Measurements from ENCODE around the gene STOX1. TPM values are rescaled to one million over a fixed set of nuclear protein-coding genes. Genes with fewer than 3 reads are reported as not detected.
A peak's percentile ranks its signal among the peaks of the same experiment; 100 is the strongest.

STOX1 gene
- total and polyA plus RNA-seq, 2 donors (not counting 1 experiment from before 2014, with no cell fraction given), result under 0.01 to 0.05 TPM

DNA sequence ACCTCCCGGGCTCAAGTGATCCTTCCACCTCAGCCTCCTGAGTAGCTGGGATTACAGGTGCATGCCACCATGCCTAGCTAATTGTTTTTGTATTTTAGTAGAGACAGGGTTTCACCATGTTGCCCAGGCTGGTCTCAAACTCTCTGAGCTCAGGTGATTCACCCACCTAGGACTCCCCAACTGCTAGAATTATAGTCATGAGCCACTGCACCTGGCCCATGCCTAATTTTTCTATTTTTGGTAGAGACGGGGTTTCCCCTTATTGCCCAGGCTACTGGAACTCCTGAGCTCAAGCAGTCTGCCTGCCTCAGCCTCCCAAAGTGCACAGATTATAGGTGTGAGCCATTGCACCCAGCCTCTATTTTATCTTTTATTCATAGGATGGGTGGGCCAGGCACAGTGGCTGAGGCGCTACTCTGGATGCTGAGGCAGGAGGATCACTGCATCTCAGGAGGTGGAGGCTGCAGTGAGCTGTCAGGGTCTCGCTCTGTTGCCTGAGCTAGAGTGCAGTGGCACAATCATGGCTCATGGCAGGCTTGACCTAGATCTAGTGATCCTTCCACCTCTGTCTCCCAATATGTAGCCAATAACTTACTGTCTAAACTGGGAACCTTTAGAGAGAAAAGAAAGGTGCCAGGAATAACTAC, 31.3 kb upstream of the STOX1 start:
- Histone ChIP-seq H3K4me3 (replicated peaks in 1 of 4; ENCODE audit: control extremely low read depth in 1 of 4, insufficient read depth in 1 of 4, low read depth in 3 of 4, low read length in 4 of 4) (no peak overlapping the region), H3K9me3 (ENCODE audit: control insufficient read depth, insufficient read depth, low read depth, low read length) (no peaks in the 10 kb centered on the region), H3K79me2 (ENCODE audit: control insufficient read depth, insufficient read depth, low read length) (no peaks in the 10 kb centered on the region), H2AFZ (ENCODE audit: low read length) (no peak overlapping the region), H4K20me1 (ENCODE audit: control insufficient read depth, extremely low read depth, insufficient read depth, low read length) (no peaks in the 10 kb centered on the region), H3K9ac (ENCODE audit: insufficient read depth, low read length) (no peak overlapping the region), H3K4me1 (ENCODE audit: control insufficient read depth, extremely low read depth, insufficient read depth, low read length) (no peaks in the 10 kb centered on the region), H3K27ac (ENCODE audit: insufficient read depth, low read length) (no peak overlapping the region), H3K36me3 (ENCODE audit: control insufficient read depth, insufficient read depth, low read length) (peaks cover 2% of the 10 kb centered on the region), H3K4me2 (ENCODE audit: extremely low read depth, insufficient read depth, low read length) (no peak overlapping the region), H3K27me3 (ENCODE audit: control insufficient read depth, insufficient read depth, low read length) (no peaks in the 10 kb centered on the region)
- DNase-seq (ENCODE audit: low read depth in 2 of 2), result no peak
- TF ChIP-seq, protein P1, sequence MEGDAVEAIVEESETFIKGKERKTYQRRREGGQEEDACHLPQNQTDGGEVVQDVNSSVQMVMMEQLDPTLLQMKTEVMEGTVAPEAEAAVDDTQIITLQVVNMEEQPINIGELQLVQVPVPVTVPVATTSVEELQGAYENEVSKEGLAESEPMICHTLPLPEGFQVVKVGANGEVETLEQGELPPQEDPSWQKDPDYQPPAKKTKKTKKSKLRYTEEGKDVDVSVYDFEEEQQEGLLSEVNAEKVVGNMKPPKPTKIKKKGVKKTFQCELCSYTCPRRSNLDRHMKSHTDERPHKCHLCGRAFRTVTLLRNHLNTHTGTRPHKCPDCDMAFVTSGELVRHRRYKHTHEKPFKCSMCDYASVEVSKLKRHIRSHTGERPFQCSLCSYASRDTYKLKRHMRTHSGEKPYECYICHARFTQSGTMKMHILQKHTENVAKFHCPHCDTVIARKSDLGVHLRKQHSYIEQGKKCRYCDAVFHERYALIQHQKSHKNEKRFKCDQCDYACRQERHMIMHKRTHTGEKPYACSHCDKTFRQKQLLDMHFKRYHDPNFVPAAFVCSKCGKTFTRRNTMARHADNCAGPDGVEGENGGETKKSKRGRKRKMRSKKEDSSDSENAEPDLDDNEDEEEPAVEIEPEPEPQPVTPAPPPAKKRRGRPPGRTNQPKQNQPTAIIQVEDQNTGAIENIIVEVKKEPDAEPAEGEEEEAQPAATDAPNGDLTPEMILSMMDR (conservative IDR thresholded peaks at IDR 0.05 in 1 of 2, IDR thresholded peaks at IDR 0.05 in 1 of 2; ENCODE audit: low read depth in 1 of 2, low read length in 2 of 2), result no peak
- TF ChIP-seq EZH2 (IDR thresholded peaks at IDR 0.05; ENCODE audit: low read length, missing control alignments), result no peak

DNA sequence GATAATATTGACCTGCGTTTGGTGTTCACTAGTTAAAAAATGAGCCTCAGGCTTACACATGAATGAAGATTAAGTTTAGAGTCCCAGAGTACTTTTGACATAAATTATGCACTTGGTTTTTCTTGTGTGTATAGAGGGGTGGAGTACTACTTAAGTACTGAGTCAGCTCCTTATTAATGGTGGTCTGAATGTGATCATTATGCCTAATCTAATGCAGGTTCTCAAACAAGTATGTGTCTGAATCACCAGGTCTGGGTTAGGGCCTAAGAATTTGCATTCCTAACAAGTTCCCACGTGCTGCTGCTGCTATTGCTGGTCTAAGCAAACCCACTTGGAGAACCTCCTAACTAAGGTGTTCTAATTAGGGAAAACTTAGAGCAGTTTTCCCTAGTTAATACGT, 30.7 kb upstream of the STOX1 start:
- DNase-seq (ENCODE audit: low read depth in 2 of 2), result peak in 1 of 2 donors; percentile 87
- no peak for TF ChIP-seq EZH2 (IDR thresholded peaks at IDR 0.05; ENCODE audit: low read length, missing control alignments)
- TF ChIP-seq, protein P1 (conservative IDR thresholded peaks at IDR 0.05 in 1 of 2, IDR thresholded peaks at IDR 0.05 in 1 of 2; ENCODE audit: low read depth in 1 of 2, low read length in 2 of 2), result no peak

DNA sequence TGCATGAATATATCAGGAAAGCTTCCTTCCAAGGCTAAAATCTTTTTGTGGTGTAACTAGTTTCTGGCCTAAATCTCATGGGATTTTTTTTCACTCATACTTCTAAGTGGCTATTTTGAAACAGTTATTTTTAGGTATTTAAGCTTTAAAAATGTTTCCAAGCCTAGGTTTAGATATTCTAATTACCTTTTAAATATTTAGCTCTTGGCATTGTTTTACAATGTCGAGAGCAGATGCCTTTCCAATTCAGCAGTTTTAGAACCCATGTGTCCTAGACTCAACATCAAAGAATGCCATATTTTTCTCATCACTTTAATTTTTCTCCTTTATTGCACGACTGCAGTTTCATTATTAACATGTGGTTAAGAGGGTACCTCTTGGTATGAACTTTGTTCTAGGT, 27.1 kb upstream of the STOX1 start:
- Histone ChIP-seq H3K4me1 (ENCODE audit: control insufficient read depth, extremely low read depth, insufficient read depth, low read length) (no peaks in the 10 kb centered on the region), H3K36me3 (ENCODE audit: control insufficient read depth, insufficient read depth, low read length) (no peaks in the 10 kb centered on the region), H3K4me2 (ENCODE audit: extremely low read depth, insufficient read depth, low read length) (no peak overlapping the region), H4K20me1 (ENCODE audit: control insufficient read depth, extremely low read depth, insufficient read depth, low read length) (no peaks in the 10 kb centered on the region), H2AFZ (ENCODE audit: low read length) (no peak overlapping the region), H3K27me3 (ENCODE audit: control insufficient read depth, insufficient read depth, low read length) (no peaks in the 10 kb centered on the region), H3K4me3 (replicated peaks in 1 of 4; ENCODE audit: control extremely low read depth in 1 of 4, insufficient read depth in 1 of 4, low read depth in 3 of 4, low read length in 4 of 4) (no peak overlapping the region), H3K9ac (ENCODE audit: insufficient read depth, low read length) (no peak overlapping the region), H3K79me2 (ENCODE audit: control insufficient read depth, insufficient read depth, low read length) (no peaks in the 10 kb centered on the region), H3K9me3 (ENCODE audit: control insufficient read depth, insufficient read depth, low read depth, low read length) (no peaks in the 10 kb centered on the region), H3K27ac (ENCODE audit: insufficient read depth, low read length) (no peak overlapping the region)
- TF ChIP-seq, protein P1 (conservative IDR thresholded peaks at IDR 0.05 in 1 of 2, IDR thresholded peaks at IDR 0.05 in 1 of 2; ENCODE audit: low read depth in 1 of 2, low read length in 2 of 2), result no peak
- no peak for TF ChIP-seq EZH2 (IDR thresholded peaks at IDR 0.05; ENCODE audit: low read length, missing control alignments)
- DNase-seq (ENCODE audit: low read depth in 2 of 2), result no peak

More for the DNA sequence above, 30.7 kb upstream of the STOX1 start:
- H3K9ac ChIP-seq (ENCODE audit: insufficient read depth, low read length), result no peak overlapping the region
- no peak overlapping the region for H3K4me3 ChIP-seq (replicated peaks in 1 of 4; ENCODE audit: control extremely low read depth in 1 of 4, insufficient read depth in 1 of 4, low read depth in 3 of 4, low read length in 4 of 4)
- no peaks in the 10 kb centered on the region for H3K79me2 ChIP-seq (ENCODE audit: control insufficient read depth, insufficient read depth, low read length)
- no peaks in the 10 kb centered on the region for H3K4me1 ChIP-seq (ENCODE audit: control insufficient read depth, extremely low read depth, insufficient read depth, low read length)
- H4K20me1 ChIP-seq (ENCODE audit: control insufficient read depth, extremely low read depth, insufficient read depth, low read length), result no peaks in the 10 kb centered on the region
- H3K9me3 ChIP-seq (ENCODE audit: control insufficient read depth, insufficient read depth, low read depth, low read length), result no peaks in the 10 kb centered on the region
- H3K27me3 ChIP-seq (ENCODE audit: control insufficient read depth, insufficient read depth, low read length), result no peaks in the 10 kb centered on the region
- no peak overlapping the region for H2AFZ ChIP-seq (ENCODE audit: low read length)
- no peak overlapping the region for H3K27ac ChIP-seq (ENCODE audit: insufficient read depth, low read length)
- H3K36me3 ChIP-seq (ENCODE audit: control insufficient read depth, insufficient read depth, low read length), result peaks cover 2% of the 10 kb centered on the region
- no peak overlapping the region for H3K4me2 ChIP-seq (ENCODE audit: extremely low read depth, insufficient read depth, low read length)
